Measurements from ENCODE around the gene TBC1D1. TPM values are rescaled to one million over a fixed set of nuclear protein-coding genes. Genes with fewer than 3 reads are reported as not detected.

The TBC1D1 gene
- total and polyA plus RNA-seq, 2 donors (not counting 1 experiment from before 2014, with no cell fraction given): 39.7 to 90.0 TPM

DNA sequence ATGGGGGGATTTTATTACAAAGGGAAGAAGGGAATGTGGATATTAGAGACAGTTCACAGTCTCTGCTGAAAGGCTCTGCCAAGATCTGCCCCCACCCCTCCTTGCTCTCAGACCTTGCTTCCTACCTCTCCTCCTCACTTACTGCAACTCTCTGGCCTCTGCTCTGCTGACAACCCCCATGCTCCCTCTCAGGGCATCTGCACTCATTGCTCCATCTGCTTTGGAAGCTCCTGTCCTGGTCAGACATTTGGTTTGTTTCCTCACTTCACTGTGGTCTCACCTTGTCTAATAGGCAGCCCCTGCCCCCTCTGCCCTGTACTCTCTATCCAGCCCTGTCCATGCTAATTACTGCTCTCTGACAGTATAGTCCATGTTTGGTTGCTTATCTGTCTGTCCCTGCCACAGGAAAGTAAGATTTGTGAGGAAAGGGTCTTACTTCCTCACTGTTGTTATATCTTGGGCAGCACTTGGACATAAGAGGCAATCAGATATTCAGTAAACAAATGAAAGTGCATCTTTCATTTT is 258.6 kb downstream of the TBC1D1 start:
- DNase-seq (ENCODE audit: low read depth in 2 of 2): no peak
- Histone ChIP-seq H3K27ac (ENCODE audit: insufficient read depth, low read length) (peak overlapping the region; percentile 40), H3K9ac (ENCODE audit: insufficient read depth, low read length) (no peak overlapping the region), H3K4me2 (ENCODE audit: extremely low read depth, insufficient read depth, low read length) (peak overlapping the region; percentile 17), H3K79me2 (ENCODE audit: control insufficient read depth, insufficient read depth, low read length) (no peaks in the 10 kb centered on the region), H3K36me3 (ENCODE audit: control insufficient read depth, insufficient read depth, low read length) (no peaks in the 10 kb centered on the region), H3K4me1 (ENCODE audit: control insufficient read depth, extremely low read depth, insufficient read depth, low read length) (peaks cover 22% of the 10 kb centered on the region), H3K9me3 (ENCODE audit: control insufficient read depth, insufficient read depth, low read depth, low read length) (no peaks in the 10 kb centered on the region), H3K27me3 (ENCODE audit: control insufficient read depth, insufficient read depth, low read length) (no peaks in the 10 kb centered on the region), H4K20me1 (ENCODE audit: control insufficient read depth, extremely low read depth, insufficient read depth, low read length) (no peaks in the 10 kb centered on the region), H3K4me3 (replicated peaks in 1 of 4; ENCODE audit: control extremely low read depth in 1 of 4, insufficient read depth in 1 of 4, low read depth in 3 of 4, low read length in 4 of 4) (no peak overlapping the region), H2AFZ (ENCODE audit: low read length) (no peak overlapping the region)
- TF ChIP-seq, protein P1, sequence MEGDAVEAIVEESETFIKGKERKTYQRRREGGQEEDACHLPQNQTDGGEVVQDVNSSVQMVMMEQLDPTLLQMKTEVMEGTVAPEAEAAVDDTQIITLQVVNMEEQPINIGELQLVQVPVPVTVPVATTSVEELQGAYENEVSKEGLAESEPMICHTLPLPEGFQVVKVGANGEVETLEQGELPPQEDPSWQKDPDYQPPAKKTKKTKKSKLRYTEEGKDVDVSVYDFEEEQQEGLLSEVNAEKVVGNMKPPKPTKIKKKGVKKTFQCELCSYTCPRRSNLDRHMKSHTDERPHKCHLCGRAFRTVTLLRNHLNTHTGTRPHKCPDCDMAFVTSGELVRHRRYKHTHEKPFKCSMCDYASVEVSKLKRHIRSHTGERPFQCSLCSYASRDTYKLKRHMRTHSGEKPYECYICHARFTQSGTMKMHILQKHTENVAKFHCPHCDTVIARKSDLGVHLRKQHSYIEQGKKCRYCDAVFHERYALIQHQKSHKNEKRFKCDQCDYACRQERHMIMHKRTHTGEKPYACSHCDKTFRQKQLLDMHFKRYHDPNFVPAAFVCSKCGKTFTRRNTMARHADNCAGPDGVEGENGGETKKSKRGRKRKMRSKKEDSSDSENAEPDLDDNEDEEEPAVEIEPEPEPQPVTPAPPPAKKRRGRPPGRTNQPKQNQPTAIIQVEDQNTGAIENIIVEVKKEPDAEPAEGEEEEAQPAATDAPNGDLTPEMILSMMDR (conservative IDR thresholded peaks at IDR 0.05 in 1 of 2, IDR thresholded peaks at IDR 0.05 in 1 of 2; ENCODE audit: low read depth in 1 of 2, low read length in 2 of 2): no peak
- no peak for TF ChIP-seq EZH2 (IDR thresholded peaks at IDR 0.05; ENCODE audit: low read length, missing control alignments)

DNA sequence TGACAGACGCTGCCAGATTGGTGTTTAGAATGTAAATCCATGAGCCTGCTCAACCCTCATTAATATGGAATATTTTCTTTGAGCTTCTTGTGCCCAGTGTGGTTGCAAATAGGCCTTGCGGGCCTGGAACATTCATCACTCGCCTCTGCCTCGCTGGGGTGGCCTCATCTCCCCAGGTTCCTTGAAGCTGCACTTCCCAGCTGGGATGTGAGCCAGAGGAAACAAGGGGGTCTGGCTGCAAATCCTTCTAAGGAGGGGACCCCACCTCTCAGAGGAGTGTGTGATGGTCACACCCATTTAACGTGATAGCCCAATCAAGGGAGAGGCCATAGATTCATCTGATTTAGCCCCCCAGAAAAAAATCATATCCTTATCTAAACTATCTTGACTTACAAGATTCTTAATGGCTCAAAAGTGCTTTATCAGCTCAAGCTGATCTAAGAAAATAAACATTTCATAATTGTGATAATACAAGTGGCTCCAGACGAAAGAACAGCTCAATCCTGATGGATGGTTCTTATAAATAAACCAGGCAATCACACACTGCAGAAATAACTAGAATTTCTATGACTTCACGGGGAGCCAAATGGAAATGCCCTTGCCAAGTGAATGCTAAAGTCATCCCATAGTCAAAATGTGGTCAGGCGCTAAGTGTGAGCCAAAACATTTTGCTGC is 259.2 kb downstream of the TBC1D1 start:
- H3K4me3 ChIP-seq (replicated peaks in 1 of 4; ENCODE audit: control extremely low read depth in 1 of 4, insufficient read depth in 1 of 4, low read depth in 3 of 4, low read length in 4 of 4): no peak overlapping the region
- peak overlapping the region; percentile 17 for H3K4me2 ChIP-seq (ENCODE audit: extremely low read depth, insufficient read depth, low read length)
- H3K27ac ChIP-seq (ENCODE audit: insufficient read depth, low read length): peak overlapping the region; percentile 40
- no peaks in the 10 kb centered on the region for H3K36me3 ChIP-seq (ENCODE audit: control insufficient read depth, insufficient read depth, low read length)
- DNase-seq (ENCODE audit: low read depth in 2 of 2): peak; percentile 95 to 96
- no peak overlapping the region for H3K9ac ChIP-seq (ENCODE audit: insufficient read depth, low read length)
- H4K20me1 ChIP-seq (ENCODE audit: control insufficient read depth, extremely low read depth, insufficient read depth, low read length): no peaks in the 10 kb centered on the region
- H2AFZ ChIP-seq (ENCODE audit: low read length): no peak overlapping the region
- H3K4me1 ChIP-seq (ENCODE audit: control insufficient read depth, extremely low read depth, insufficient read depth, low read length): peaks cover 17% of the 10 kb centered on the region
- TF ChIP-seq, protein P1 (conservative IDR thresholded peaks at IDR 0.05 in 1 of 2, IDR thresholded peaks at IDR 0.05 in 1 of 2; ENCODE audit: low read depth in 1 of 2, low read length in 2 of 2): no peak
- TF ChIP-seq EZH2 (IDR thresholded peaks at IDR 0.05; ENCODE audit: low read length, missing control alignments): no peak
- H3K27me3 ChIP-seq (ENCODE audit: control insufficient read depth, insufficient read depth, low read length): no peaks in the 10 kb centered on the region
- no peaks in the 10 kb centered on the region for H3K79me2 ChIP-seq (ENCODE audit: control insufficient read depth, insufficient read depth, low read length)
- H3K9me3 ChIP-seq (ENCODE audit: control insufficient read depth, insufficient read depth, low read depth, low read length): no peaks in the 10 kb centered on the region

DNA sequence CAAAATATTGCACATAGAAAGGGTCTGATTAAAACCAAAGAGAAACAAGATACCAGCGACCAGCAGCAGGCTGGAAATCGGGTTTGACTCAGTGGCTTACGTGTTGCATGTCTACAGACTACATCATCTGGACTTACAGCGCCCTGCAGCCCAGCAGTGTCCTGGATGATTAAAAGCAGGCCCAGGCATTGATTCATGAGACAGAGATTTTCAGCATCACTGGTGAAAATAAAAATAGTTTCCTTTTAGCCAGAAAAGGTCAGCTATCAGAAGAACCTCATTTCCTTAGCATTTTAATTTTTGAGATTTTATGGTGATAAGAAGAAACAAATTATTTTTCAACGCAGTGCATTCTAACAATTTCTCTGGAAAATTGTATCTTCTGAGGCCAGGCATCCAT is 259.9 kb downstream of the TBC1D1 start:
- no peak overlapping the region for H3K4me2 ChIP-seq (ENCODE audit: extremely low read depth, insufficient read depth, low read length)
- no peak overlapping the region for H3K9ac ChIP-seq (ENCODE audit: insufficient read depth, low read length)
- peak overlapping the region; percentile 59 for H3K27ac ChIP-seq (ENCODE audit: insufficient read depth, low read length)
- no peak for TF ChIP-seq EZH2 (IDR thresholded peaks at IDR 0.05; ENCODE audit: low read length, missing control alignments)
- TF ChIP-seq, protein P1 (conservative IDR thresholded peaks at IDR 0.05 in 1 of 2, IDR thresholded peaks at IDR 0.05 in 1 of 2; ENCODE audit: low read depth in 1 of 2, low read length in 2 of 2): no peak
- no peaks in the 10 kb centered on the region for H3K27me3 ChIP-seq (ENCODE audit: control insufficient read depth, insufficient read depth, low read length)
- no peak overlapping the region for H3K4me3 ChIP-seq (replicated peaks in 1 of 4; ENCODE audit: control extremely low read depth in 1 of 4, insufficient read depth in 1 of 4, low read depth in 3 of 4, low read length in 4 of 4)
- H4K20me1 ChIP-seq (ENCODE audit: control insufficient read depth, extremely low read depth, insufficient read depth, low read length): no peaks in the 10 kb centered on the region
- no peaks in the 10 kb centered on the region for H3K36me3 ChIP-seq (ENCODE audit: control insufficient read depth, insufficient read depth, low read length)
- H2AFZ ChIP-seq (ENCODE audit: low read length): no peak overlapping the region
- no peaks in the 10 kb centered on the region for H3K79me2 ChIP-seq (ENCODE audit: control insufficient read depth, insufficient read depth, low read length)
- no peaks in the 10 kb centered on the region for H3K9me3 ChIP-seq (ENCODE audit: control insufficient read depth, insufficient read depth, low read depth, low read length)
- peaks cover 15% of the 10 kb centered on the region for H3K4me1 ChIP-seq (ENCODE audit: control insufficient read depth, extremely low read depth, insufficient read depth, low read length)
- DNase-seq (ENCODE audit: low read depth in 2 of 2): peak in 1 of 2 donors; percentile 90
